Natural killer cell treated with Interleukin-12 subunit alpha and Interleukin-12 subunit beta and Interleukin-15 and Interleukin-18, amount 100 ng/mL, for 72 hours (primary cell): ENCODE measurements around the gene ACTBL2. TPM values are rescaled to one million over a fixed set of nuclear protein-coding genes. Genes with fewer than 3 reads are reported as not detected.

ENCODE experiments used
- ATAC-seq, 2 donors: fragments of 150-1000 bp; cut with Tn5 transposase in 1 of 2; sonication (Bioruptor Pico), chemical (Tn5 transposase) in 1 of 2; 2 replicates each; pipeline ENCODE4 v1.10.0; 2021
- DNase-seq: peaks from one replicate; pipeline ENCODE4 v3.0.0; 2022; ENCODE audit warnings: low spot score
- H3K27ac Mint-ChIP-seq, 2 donors: 1 replicate in 1 of 2; 2 replicates in 1 of 2; pipeline ENCODE4 v1.8.0; 2022; ENCODE audit warnings: mixed read lengths in 2 of 2, mild to moderate bottlenecking in 1 of 2, moderate library complexity in 1 of 2
- H3K27me3 Mint-ChIP-seq, 2 donors: 1 replicate in 1 of 2; 2 replicates in 1 of 2; pipeline ENCODE4 v1.8.0; 2022; ENCODE audit warnings: mixed read lengths in 2 of 2
- H3K36me3 Mint-ChIP-seq: one replicate; pipeline ENCODE4 v1.8.0; 2022; ENCODE audit warnings: mixed read lengths
- H3K4me1 Mint-ChIP-seq, 2 donors: 1 replicate in 1 of 2; 2 replicates in 1 of 2; pipeline ENCODE4 v1.8.0; 2022; ENCODE audit warnings: low read depth in 2 of 2, mixed read lengths in 2 of 2, mild to moderate bottlenecking in 1 of 2
- H3K4me3 Mint-ChIP-seq: one replicate; pipeline ENCODE4 v1.8.0; 2022; ENCODE audit warnings: mixed read lengths
- H3K9me3 Mint-ChIP-seq: 2 replicates; pipeline ENCODE4 v1.8.0; 2022; ENCODE audit warnings: mixed read lengths
- total RNA-seq, 2 donors: library from RNA; stranded (reverse); gene quantifications; one replicate each; pipeline ENCODE4 v1.2.3, GENCODE V29; 2022

Gene ACTBL2
- total RNA-seq, 2 donors from 2014 or later: not detected

DNA sequence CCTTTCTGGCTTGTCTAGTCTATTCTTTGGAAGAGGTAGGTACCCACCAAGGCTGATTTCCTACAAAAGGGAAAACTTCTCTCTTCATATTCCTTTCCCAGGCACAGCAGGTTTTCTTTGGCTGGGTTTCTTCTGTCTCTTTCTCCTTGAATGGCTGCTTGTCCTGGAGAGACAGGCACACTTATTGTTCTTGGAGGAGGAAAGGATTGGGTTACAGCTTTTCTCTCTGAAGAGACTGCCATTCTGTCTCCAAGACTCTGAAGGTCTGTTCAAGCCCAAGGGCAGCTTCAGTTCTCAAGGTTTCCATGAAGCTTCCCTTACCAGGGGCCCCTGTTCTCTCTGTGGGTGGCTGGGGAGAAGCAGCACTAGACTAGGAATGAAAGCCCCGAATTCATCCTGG lies 33.9 kb downstream of the ACTBL2 start:
- no peak overlapping the region for H3K4me3 Mint-ChIP-seq
- no peaks in the 10 kb centered on the region for H3K4me1 Mint-ChIP-seq
- no peaks in the 10 kb centered on the region for H3K9me3 Mint-ChIP-seq
- no peaks in the 10 kb centered on the region for H3K36me3 Mint-ChIP-seq
- H3K27me3 Mint-ChIP-seq: peaks cover 0 to 17% of the 10 kb centered on the region in 2 donors
- DNase-seq (no peak), ATAC-seq (no peak)
- no peak overlapping the region for H3K27ac Mint-ChIP-seq

DNA sequence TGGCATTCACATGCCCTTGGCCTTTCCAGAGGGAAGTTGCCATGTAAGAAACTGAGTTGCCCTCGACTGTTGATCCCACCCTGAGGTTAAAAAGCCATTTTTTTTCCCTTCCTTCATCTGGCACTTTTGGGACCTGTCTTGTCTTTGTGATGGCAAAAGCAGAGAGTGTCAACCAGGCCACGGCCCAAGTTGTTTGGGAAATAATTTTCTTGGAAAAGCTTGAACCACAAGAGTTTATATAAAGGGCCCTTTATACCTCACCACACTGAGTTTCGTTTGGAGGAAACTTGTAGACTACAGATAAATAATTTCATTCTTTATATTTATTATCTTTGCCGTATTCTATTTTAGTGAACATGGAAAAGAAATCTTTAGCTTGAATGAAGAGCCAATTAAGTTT lies 34.3 kb downstream of the ACTBL2 start:
- Mint-ChIP-seq H3K9me3 (no peaks in the 10 kb centered on the region), H3K27me3 (peaks cover 0 to 22% of the 10 kb centered on the region in 2 donors), H3K4me1 (no peaks in the 10 kb centered on the region), H3K27ac (no peak overlapping the region), H3K4me3 (no peak overlapping the region), H3K36me3 (no peaks in the 10 kb centered on the region)
- ATAC-seq: no peak
- no peak for DNase-seq

DNA sequence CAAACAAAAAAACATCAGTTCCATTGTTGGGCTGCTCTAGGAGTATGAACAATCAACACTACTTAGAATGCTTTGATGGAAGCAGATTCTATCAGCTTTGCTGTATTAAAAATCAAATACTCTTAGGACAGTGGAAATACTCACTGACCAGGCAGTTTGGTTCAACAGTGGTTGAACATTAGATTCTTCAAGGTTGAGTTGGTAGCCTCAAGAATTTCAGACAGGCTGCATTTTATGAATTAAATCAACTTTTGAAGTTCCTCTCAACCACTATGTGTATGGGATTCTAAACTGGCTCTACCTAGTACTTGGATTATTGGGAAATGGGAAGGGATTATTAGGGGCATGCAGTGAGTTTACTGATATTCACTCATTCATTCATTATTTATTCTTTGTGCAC lies 35.0 kb downstream of the ACTBL2 start:
- H3K9me3 Mint-ChIP-seq: no peaks in the 10 kb centered on the region
- H3K4me1 Mint-ChIP-seq: no peaks in the 10 kb centered on the region
- no peak overlapping the region for H3K27ac Mint-ChIP-seq
- H3K27me3 Mint-ChIP-seq: peaks cover 0 to 28% of the 10 kb centered on the region in 2 donors
- H3K4me3 Mint-ChIP-seq: no peak overlapping the region
- no peak for ATAC-seq
- DNase-seq: no peak
- H3K36me3 Mint-ChIP-seq: no peaks in the 10 kb centered on the region

- DNase-seq (no peak), ATAC-seq (no peak)
- Mint-ChIP-seq H3K27ac (no peak overlapping the region), H3K27me3 (peaks cover 0 to 28% of the 10 kb centered on the region in 2 donors), H3K36me3 (no peaks in the 10 kb centered on the region), H3K4me1 (no peaks in the 10 kb centered on the region), H3K4me3 (no peak overlapping the region), H3K9me3 (no peaks in the 10 kb centered on the region)
Observed at GRCh38 chr5:57446966-57447365, 35.6 kb downstream of the ACTBL2 start.

DNA sequence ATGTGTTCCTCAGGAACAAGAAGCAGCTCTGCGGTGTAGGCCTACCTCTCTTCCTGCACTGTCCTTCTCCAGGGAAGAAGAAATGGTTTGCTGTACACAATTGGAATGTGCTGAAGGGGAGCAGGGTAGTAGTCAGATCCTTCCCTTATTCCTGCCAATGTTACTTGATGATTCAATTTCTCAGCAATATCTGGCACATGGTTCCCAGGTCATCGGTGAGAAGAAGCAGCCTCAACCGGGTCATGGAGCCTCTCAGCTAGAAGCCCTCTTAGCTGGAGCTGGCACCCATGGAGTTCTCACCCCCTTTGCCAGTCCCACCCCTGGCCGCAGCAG lies 36.9 kb downstream of the ACTBL2 start:
- Mint-ChIP-seq H3K9me3 (no peaks in the 10 kb centered on the region), H3K36me3 (no peaks in the 10 kb centered on the region), H3K4me1 (no peaks in the 10 kb centered on the region), H3K27ac (no peak overlapping the region), H3K4me3 (no peak overlapping the region), H3K27me3 (peaks cover 0 to 28% of the 10 kb centered on the region in 2 donors)
- ATAC-seq (no peak), DNase-seq (no peak)

- DNase-seq (no peak), ATAC-seq (no peak)
- H3K27me3 Mint-ChIP-seq: peaks cover 0 to 27% of the 10 kb centered on the region in 2 donors
- no peak overlapping the region for H3K4me3 Mint-ChIP-seq
- H3K36me3 Mint-ChIP-seq: no peaks in the 10 kb centered on the region
- no peak overlapping the region for H3K27ac Mint-ChIP-seq
- H3K4me1 Mint-ChIP-seq: no peaks in the 10 kb centered on the region
- H3K9me3 Mint-ChIP-seq: no peaks in the 10 kb centered on the region
Observed at GRCh38 chr5:57445006-57445704, 37.5 kb downstream of the ACTBL2 start.

- ATAC-seq (no peak), DNase-seq (no peak)
- Mint-ChIP-seq H3K9me3 (no peaks in the 10 kb centered on the region), H3K4me1 (no peaks in the 10 kb centered on the region), H3K4me3 (no peak overlapping the region), H3K27me3 (peaks cover 2 to 31% of the 10 kb centered on the region in 2 donors), H3K36me3 (no peaks in the 10 kb centered on the region), H3K27ac (no peak overlapping the region)
Observed at GRCh38 chr5:57442080-57442839, 40.4 kb downstream of the ACTBL2 start.

DNA sequence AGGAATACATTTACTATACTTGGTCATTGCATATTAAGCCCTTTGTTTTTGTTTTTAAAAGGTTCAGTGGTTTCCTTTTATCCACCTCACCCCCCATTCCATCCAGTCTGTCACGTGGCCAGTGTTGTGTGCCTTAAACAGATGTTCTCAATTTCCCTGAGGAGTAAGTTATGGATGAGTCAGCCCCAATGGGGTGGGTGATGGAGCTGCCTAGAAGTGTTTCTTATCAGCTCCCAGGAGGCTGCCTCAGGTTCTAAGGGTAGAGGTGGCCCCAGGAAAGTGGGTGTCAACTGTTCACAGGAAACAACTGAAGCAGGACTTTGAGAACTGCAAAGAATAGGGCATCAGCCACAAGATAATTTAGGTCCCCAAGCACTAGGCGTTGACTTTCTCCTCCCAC lies 41.1 kb downstream of the ACTBL2 start:
- no peak overlapping the region for H3K27ac Mint-ChIP-seq
- H3K4me3 Mint-ChIP-seq: no peak overlapping the region
- ATAC-seq (no peak), DNase-seq (no peak)
- H3K36me3 Mint-ChIP-seq: no peaks in the 10 kb centered on the region
- H3K27me3 Mint-ChIP-seq: peaks cover 3 to 26% of the 10 kb centered on the region in 2 donors
- H3K9me3 Mint-ChIP-seq: no peaks in the 10 kb centered on the region
- H3K4me1 Mint-ChIP-seq: no peaks in the 10 kb centered on the region

DNA sequence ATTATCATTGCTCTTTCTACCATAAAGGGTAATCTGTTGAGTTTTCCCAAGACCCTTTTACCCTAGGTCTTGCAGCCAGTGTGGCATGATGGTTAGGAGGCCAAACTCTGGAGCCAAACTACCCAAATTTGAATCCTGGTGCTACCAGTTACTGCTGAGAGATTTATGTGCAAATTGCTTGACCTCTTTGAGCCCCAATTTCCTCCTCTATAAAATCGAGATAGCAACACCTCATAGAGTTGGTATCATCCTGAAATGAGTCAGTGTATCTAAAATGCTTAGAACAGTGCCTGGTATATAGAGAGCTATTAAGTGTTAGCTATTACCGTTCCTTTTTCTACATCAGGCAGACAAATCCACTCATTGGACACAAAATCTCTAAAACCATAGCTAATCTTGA lies 43.0 kb downstream of the ACTBL2 start:
- peaks cover 5 to 29% of the 10 kb centered on the region in 2 donors for H3K27me3 Mint-ChIP-seq
- H3K9me3 Mint-ChIP-seq: no peaks in the 10 kb centered on the region
- ATAC-seq: no peak
- no peak overlapping the region for H3K4me3 Mint-ChIP-seq
- DNase-seq: no peak
- no peak overlapping the region for H3K27ac Mint-ChIP-seq
- no peaks in the 10 kb centered on the region for H3K36me3 Mint-ChIP-seq
- H3K4me1 Mint-ChIP-seq: no peaks in the 10 kb centered on the region

GRCh38 chr5:57437976-57438805 lies 44.4 kb downstream of the ACTBL2 start:
- Mint-ChIP-seq H3K9me3 (no peaks in the 10 kb centered on the region), H3K27ac (no peak overlapping the region), H3K27me3 (peaks cover 5 to 25% of the 10 kb centered on the region in 2 donors), H3K36me3 (no peaks in the 10 kb centered on the region), H3K4me1 (no peaks in the 10 kb centered on the region), H3K4me3 (no peak overlapping the region)
- ATAC-seq: no peak
- DNase-seq: no peak

- no peaks in the 10 kb centered on the region for H3K36me3 Mint-ChIP-seq
- no peaks in the 10 kb centered on the region for H3K9me3 Mint-ChIP-seq
- DNase-seq (no peak), ATAC-seq (peak in 1 of 2 donors; percentile 24)
- H3K4me1 Mint-ChIP-seq: no peaks in the 10 kb centered on the region
- no peak overlapping the region for H3K27ac Mint-ChIP-seq
- no peak overlapping the region for H3K4me3 Mint-ChIP-seq
- H3K27me3 Mint-ChIP-seq: peaks cover 5 to 20% of the 10 kb centered on the region in 2 donors
Observed at GRCh38 chr5:57436586-57436985, 46.0 kb downstream of the ACTBL2 start.

DNA sequence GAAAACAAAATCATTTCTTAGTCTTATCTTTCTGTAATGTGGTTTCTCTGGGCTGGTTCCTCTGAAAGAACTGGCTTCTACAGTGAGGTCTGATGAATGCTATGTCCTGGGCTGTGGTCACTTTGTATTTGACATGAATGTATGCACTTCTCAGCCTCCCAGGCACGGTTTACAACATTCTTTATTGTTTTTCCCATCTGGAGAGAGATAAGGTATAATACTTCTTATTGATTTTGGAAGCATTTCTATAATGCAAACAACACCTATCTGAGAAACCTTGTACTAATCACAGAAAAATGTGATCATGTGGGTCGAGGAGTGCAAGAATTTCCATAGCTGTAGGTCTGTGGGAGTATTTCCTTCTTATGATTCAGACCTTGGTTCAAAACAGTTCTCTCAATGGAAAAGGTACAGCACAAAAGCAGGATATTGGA lies 46.9 kb downstream of the ACTBL2 start:
- no peaks in the 10 kb centered on the region for H3K4me1 Mint-ChIP-seq
- no peaks in the 10 kb centered on the region for H3K9me3 Mint-ChIP-seq
- H3K36me3 Mint-ChIP-seq: no peaks in the 10 kb centered on the region
- H3K27me3 Mint-ChIP-seq: peaks cover 5 to 20% of the 10 kb centered on the region in 2 donors
- ATAC-seq (no peak), DNase-seq (no peak)
- H3K4me3 Mint-ChIP-seq: no peak overlapping the region
- H3K27ac Mint-ChIP-seq: no peak overlapping the region

DNA sequence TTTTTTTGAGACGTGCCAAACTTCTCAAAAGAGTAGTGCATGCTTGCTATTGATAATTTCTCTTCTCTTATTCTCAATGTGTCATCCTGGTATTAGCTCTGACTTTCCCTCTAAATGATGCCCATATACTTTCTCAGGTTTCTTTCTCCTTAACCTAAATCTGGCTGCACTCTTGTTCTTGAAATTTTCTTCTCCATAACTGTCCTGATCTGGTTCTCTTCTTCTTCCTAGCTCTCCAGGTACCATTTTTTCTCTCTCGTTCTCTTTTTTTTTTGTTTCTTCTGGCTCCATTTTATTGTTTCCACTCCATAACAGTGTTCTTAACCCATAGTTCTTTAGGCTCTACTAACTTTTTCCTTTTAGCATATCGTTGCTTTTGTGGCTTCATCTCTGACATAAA lies 47.9 kb downstream of the ACTBL2 start:
- DNase-seq: no peak
- Mint-ChIP-seq H3K27me3 (peaks cover 5 to 14% of the 10 kb centered on the region in 2 donors), H3K27ac (no peak overlapping the region), H3K4me1 (no peaks in the 10 kb centered on the region), H3K9me3 (no peaks in the 10 kb centered on the region), H3K36me3 (no peaks in the 10 kb centered on the region), H3K4me3 (no peak overlapping the region)
- no peak for ATAC-seq

GRCh38 chr5:57434227-57434640 lies 48.4 kb downstream of the ACTBL2 start:
- Mint-ChIP-seq H3K4me3 (no peak overlapping the region), H3K9me3 (no peaks in the 10 kb centered on the region), H3K36me3 (no peaks in the 10 kb centered on the region), H3K27me3 (peaks cover 5 to 11% of the 10 kb centered on the region in 2 donors), H3K27ac (no peak overlapping the region), H3K4me1 (no peaks in the 10 kb centered on the region)
- DNase-seq (no peak), ATAC-seq (no peak)
